ENCODE data around the gene RBBP7.

DNA sequence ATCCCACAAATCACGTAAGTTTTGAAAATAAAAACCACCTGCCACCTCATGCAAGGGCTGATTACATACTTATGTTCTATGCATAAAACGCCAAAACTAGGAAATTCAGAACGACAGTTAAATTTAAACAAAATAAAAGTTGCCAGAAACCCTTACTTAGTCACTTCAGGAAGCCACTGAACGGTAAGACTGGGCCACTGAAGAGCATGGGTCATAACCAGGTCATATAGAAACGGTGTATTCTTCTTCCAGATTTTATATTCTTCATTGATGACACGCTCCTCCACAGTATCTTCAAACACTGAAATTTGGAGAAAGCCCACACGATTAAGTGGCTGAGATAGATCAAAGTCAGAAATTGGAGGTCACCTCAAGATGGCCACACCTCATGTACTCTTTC, 1.2 kb downstream of the RBBP7 start:
- TF ChIP-seq, protein P1, sequence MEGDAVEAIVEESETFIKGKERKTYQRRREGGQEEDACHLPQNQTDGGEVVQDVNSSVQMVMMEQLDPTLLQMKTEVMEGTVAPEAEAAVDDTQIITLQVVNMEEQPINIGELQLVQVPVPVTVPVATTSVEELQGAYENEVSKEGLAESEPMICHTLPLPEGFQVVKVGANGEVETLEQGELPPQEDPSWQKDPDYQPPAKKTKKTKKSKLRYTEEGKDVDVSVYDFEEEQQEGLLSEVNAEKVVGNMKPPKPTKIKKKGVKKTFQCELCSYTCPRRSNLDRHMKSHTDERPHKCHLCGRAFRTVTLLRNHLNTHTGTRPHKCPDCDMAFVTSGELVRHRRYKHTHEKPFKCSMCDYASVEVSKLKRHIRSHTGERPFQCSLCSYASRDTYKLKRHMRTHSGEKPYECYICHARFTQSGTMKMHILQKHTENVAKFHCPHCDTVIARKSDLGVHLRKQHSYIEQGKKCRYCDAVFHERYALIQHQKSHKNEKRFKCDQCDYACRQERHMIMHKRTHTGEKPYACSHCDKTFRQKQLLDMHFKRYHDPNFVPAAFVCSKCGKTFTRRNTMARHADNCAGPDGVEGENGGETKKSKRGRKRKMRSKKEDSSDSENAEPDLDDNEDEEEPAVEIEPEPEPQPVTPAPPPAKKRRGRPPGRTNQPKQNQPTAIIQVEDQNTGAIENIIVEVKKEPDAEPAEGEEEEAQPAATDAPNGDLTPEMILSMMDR (IDR thresholded peaks at IDR 0.05; ENCODE audit: low read depth, low read length), result no peak
- TF ChIP-seq EZH2phosphoT487 (IDR thresholded peaks at IDR 0.05; ENCODE audit: low read depth), result no peak
